Panc1 (cell line): Measurements from ENCODE around the gene CAV2. TPM values are rescaled to one million over a fixed set of nuclear protein-coding genes. Genes with fewer than 3 reads are reported as not detected.

Experiments used
- ATAC-seq: fragments of 200-7000 bp; cut with Tn5 transposase; 2 replicates; pipeline ENCODE4 v1.9.1; 2020; ENCODE audit warnings: mild to moderate bottlenecking, moderate library complexity
- BruUV-seq: library from RNA; stranded (reverse); fragments of 400-500 nt; replicated peaks from 2 replicates; lab custom pipeline; 2021; lab: Mats Ljungman, UMichigan
- CTCF ChIA-PET: fragments of 300-600 bp; sonication (Branson Sonifier 250); formaldehyde crosslinking; loops from one replicate; lab custom pipeline; 2022; ENCODE audit warnings: antibody characterized with exemption; lab: Charles Lee
- POLR2A ChIA-PET: fragments of 300-600 bp; sonication (Branson Sonifier 250); formaldehyde crosslinking; loops from one replicate; lab custom pipeline; 2022; ENCODE audit warnings: antibody characterized with exemption; lab: Charles Lee
- DNase-seq: peaks from one replicate; pipeline ENCODE4 v3.0.0-alpha.2; 2010; ENCODE audit warnings: low read depth, low spot score
- H3K27ac ChIP-seq: 2 replicates; pipeline ENCODE4 v1.5.1; 2011; ENCODE audit warnings: mild to moderate bottlenecking, low read length, inconsistent platforms
- H3K27me3 ChIP-seq: fragments of 200-500 bp; sonication (Bioruptor generic); 2 replicates; pipeline ENCODE4 v1.6.0; 2014; ENCODE audit warnings: low read length, inconsistent platforms; ENCODE audit not compliant: control insufficient read depth, insufficient read depth
- H3K36me3 ChIP-seq: fragments of 200-500 bp; sonication (Bioruptor generic); 2 replicates; pipeline ENCODE4 v1.5.1; 2014; ENCODE audit warnings: inconsistent platforms, mild to moderate bottlenecking, low read length, moderate library complexity; ENCODE audit not compliant: control insufficient read depth, insufficient read depth
- H3K4me1 ChIP-seq: 2 replicates; pipeline ENCODE4 v1.5.1; 2011; ENCODE audit warnings: inconsistent platforms, mild to moderate bottlenecking, low read length, moderate library complexity; ENCODE audit not compliant: control insufficient read depth, insufficient read depth
- H3K4me3 ChIP-seq, 2 experiments: 2 replicates each; pipeline ENCODE4 v1.5.1; 2011 to 2012; ENCODE audit warnings: low read depth in 2 of 2, low read length in 2 of 2, mild to moderate bottlenecking in 2 of 2, inconsistent platforms in 1 of 2, moderate library complexity in 1 of 2
- H3K9me3 ChIP-seq: fragments of 200-500 bp; sonication (Bioruptor generic); 2 replicates; pipeline ENCODE4 v1.5.1; 2014; ENCODE audit warnings: low read depth, mild to moderate bottlenecking, inconsistent platforms, low read length, moderate library complexity; ENCODE audit not compliant: control insufficient read depth, insufficient read depth
- CTCF ChIP-seq: fragments of 450-650 bp; IDR thresholded peaks from 2 replicates; pipeline ENCODE4 v1.5.1; 2017; ENCODE audit warnings: mild to moderate bottlenecking
- POLR2AphosphoS5 ChIP-seq: IDR thresholded peaks from 2 replicates; pipeline ENCODE4 v1.6.1; 2012; ENCODE audit warnings: mild to moderate bottlenecking, low read depth, low read length, moderate library complexity
- REST ChIP-seq, 2 experiments: IDR thresholded peaks; 2 replicates each; pipeline ENCODE4 v1.6.1; 2011 to 2012; ENCODE audit warnings: low read depth in 2 of 2, control low read depth in 1 of 2, low read length in 1 of 2, mild to moderate bottlenecking in 1 of 2, moderate library complexity in 1 of 2; ENCODE audit not compliant: insufficient read depth in 1 of 2
- SIN3A ChIP-seq: IDR thresholded peaks from 2 replicates; pipeline ENCODE4 v1.6.1; 2012; ENCODE audit warnings: low read depth, mild to moderate bottlenecking, low read length, moderate library complexity, borderline replicate concordance; ENCODE audit not compliant: insufficient read depth
- TCF7L2 ChIP-seq: IDR thresholded peaks from 2 replicates; pipeline ENCODE4 v1.6.1; 2011; ENCODE audit warnings: mild to moderate bottlenecking, low read depth, low read length, inconsistent platforms
- in situ Hi-C: cut with HindIII; loops from 2 replicates; pipeline ENCODE4 v1.10.0; 2016; ENCODE audit warnings: low sequenced_read_pairs, low pct_unique_long_range_greater_than_20kb
- intact Hi-C: fragments of 100-400 bp; cut with micrococcal nuclease; formaldehyde crosslinking; loops from one replicate; pipeline ENCODE4 v1.10.0; 2022; ENCODE audit not compliant: unreplicated experiment
- total RNA-seq: library from RNA; stranded (reverse); gene quantifications from one replicate; pipeline ENCODE4 v1.2.1, GENCODE V29; 2021; ENCODE audit not compliant: unreplicated experiment

CAV2 gene
- total RNA-seq, 1 experiment from 2014 or later: 217 TPM

- BruUV-seq: no TSS peak
- TF ChIP-seq TCF7L2: no peak
- no peak for TF ChIP-seq CTCF
- TF ChIP-seq SIN3A: no peak
- TF ChIP-seq REST (IDR thresholded peaks at IDR 0.05; ENCODE audit: insufficient read depth in 1 of 2, low read depth in 2 of 2, low read length in 1 of 2): no peak
- no peak for TF ChIP-seq POLR2AphosphoS5
- peak overlapping the region; percentile 99 for H3K27ac ChIP-seq
- intact Hi-C loops (no loop called here), in situ Hi-C loops (no loop called here)
- H3K9me3 ChIP-seq: no peaks in the 10 kb centered on the region
- H3K27me3 ChIP-seq: no peaks in the 10 kb centered on the region
- ATAC-seq (no peak), DNase-seq (no peak)
- ChIA-PET POLR2A (interaction anchor here (1.8 kb wide), 1 partner anchor 16 kb away, joined by 13 read pairs; no protein-coding TSS in a partner anchor), CTCF (no interaction called here)
- H3K4me3 ChIP-seq: no peak overlapping the region
- peaks cover 75% of the 10 kb centered on the region for H3K4me1 ChIP-seq
- peaks cover 23% of the 10 kb centered on the region for H3K36me3 ChIP-seq
Measured at GRCh38 chr7:116510795-116511194, 11.3 kb downstream of the CAV2 start.

- peak; percentile 96 for DNase-seq
- TF ChIP-seq REST (IDR thresholded peaks at IDR 0.05; ENCODE audit: insufficient read depth in 1 of 2, low read depth in 2 of 2, low read length in 1 of 2): 0 out of 4 replicates have a peak, but pooled peaks of 1 of the 2 experiments have one; percentile 30
- peak; percentile 25; the same call in 1 of the 2 replicates for TF ChIP-seq POLR2AphosphoS5
- no peak for TF ChIP-seq TCF7L2
- TF ChIP-seq CTCF: no peak
- TF ChIP-seq SIN3A: no peak
- BruUV-seq: TSS peak; percentile 93
- intact Hi-C loops (no loop called here), in situ Hi-C loops (no loop called here)
- ChIA-PET CTCF (interaction anchor here (1.0 kb wide), 1 partner anchor 14 kb away, joined by 4 read pairs; no protein-coding TSS in a partner anchor), POLR2A (interaction anchor here (1.1 to 2.0 kb wide), 3 partner anchors 10 to 15 kb away, joined by 3 to 13 read pairs (median 9); no protein-coding TSS in a partner anchor)
- peak; percentile 75 for ATAC-seq
- Histone ChIP-seq H3K4me3 (peak overlapping the region; percentile 39 to 66), H3K36me3 (peaks cover 13% of the 10 kb centered on the region), H3K27me3 (no peaks in the 10 kb centered on the region), H3K4me1 (peaks cover 77% of the 10 kb centered on the region), H3K27ac (peak overlapping the region; percentile 99), H3K9me3 (no peaks in the 10 kb centered on the region)
Measured at GRCh38 chr7:116511552-116512519, 12.3 kb downstream of the CAV2 start.
